HG02885 (cell line): Measurements from ENCODE around the gene GPR78.
A peak's percentile ranks its signal among the peaks of the same experiment; 100 is the strongest.

Experiments used
- ATAC-seq: cut with Tn5 transposase; IDR thresholded peaks from one replicate; pipeline ENCODE4 v1.9.1; 2021; ENCODE audit warnings: mild to moderate bottlenecking; ENCODE audit not compliant: unreplicated experiment, poor library complexity

GPR78 gene

GRCh38 chr4:8597791-8598190 is 17.6 kb downstream of the GPR78 start:
- no peak for ATAC-seq

- no peak for ATAC-seq
Measured at GRCh38 chr4:8598391-8599090, 18.3 kb downstream of the GPR78 start.

GRCh38 chr4:8599091-8599460 is 18.9 kb downstream of the GPR78 start:
- no peak for ATAC-seq

- no peak for ATAC-seq
Measured at GRCh38 chr4:8599657-8600056, 19.5 kb downstream of the GPR78 start.

- ATAC-seq, result no peak
Measured at GRCh38 chr4:8600266-8600665, 20.1 kb downstream of the GPR78 start.

- no peak for ATAC-seq
Measured at GRCh38 chr4:8600686-8601085, 20.5 kb downstream of the GPR78 start.

GRCh38 chr4:8601086-8601485 is 20.9 kb downstream of the GPR78 start:
- no peak for ATAC-seq

- ATAC-seq, result no peak
Measured at GRCh38 chr4:8601556-8601955, 21.4 kb downstream of the GPR78 start.

- ATAC-seq, result no peak
Measured at GRCh38 chr4:8602686-8603430, 22.7 kb downstream of the GPR78 start.

- no peak for ATAC-seq
Measured at GRCh38 chr4:8603931-8604330, 23.7 kb downstream of the GPR78 start.

- no peak for ATAC-seq
Measured at GRCh38 chr4:8605289-8605688, 25.1 kb downstream of the GPR78 start.

- no peak for ATAC-seq
Measured at GRCh38 chr4:8606476-8606875, 26.3 kb downstream of the GPR78 start.

- no peak for ATAC-seq
Measured at GRCh38 chr4:8606966-8607365, 26.8 kb downstream of the GPR78 start.

- peak; percentile 46 for ATAC-seq
Measured at GRCh38 chr4:8607603-8608481, 27.6 kb downstream of the GPR78 start.

- no peak for ATAC-seq
Measured at GRCh38 chr4:8608714-8609391, 28.7 kb downstream of the GPR78 start.

GRCh38 chr4:8609406-8609805 is 29.2 kb downstream of the GPR78 start:
- ATAC-seq, result no peak

GRCh38 chr4:8609824-8610350 is 29.7 kb downstream of the GPR78 start:
- no peak for ATAC-seq

- ATAC-seq, result no peak
Measured at GRCh38 chr4:8610858-8611616, 30.8 kb downstream of the GPR78 start.

GRCh38 chr4:8612646-8613045 is 32.5 kb downstream of the GPR78 start:
- ATAC-seq, result no peak
